K562 (cell line): ENCODE results near the gene HSD17B2. TPM values are rescaled to one million over a fixed set of nuclear protein-coding genes. Genes with fewer than 3 reads are reported as not detected.

Source experiments
- ATAC-seq: fragments of 200-7000 bp; cut with Tn5 transposase; 3 replicates; pipeline ENCODE4 v1.9.1; 2020; ENCODE audit warnings: moderate library complexity
- BruUV-seq: library from RNA; stranded (reverse); fragments of 400-500 nt; replicated peaks from 2 replicates; lab custom pipeline; 2021; lab: Mats Ljungman, UMichigan
- CTCF ChIA-PET: fragments of 300-600 bp; formaldehyde crosslinking; extraction: SDS; loops from one replicate; lab custom pipeline; 2021; ENCODE audit warnings: low intra/inter-chr PET ratio; lab: Yijun Ruan, JAX
- POLR2A ChIA-PET: fragments of 300-600, 350-650 bp; sonication (Branson Sonifier 250); formaldehyde crosslinking; extraction: SDS; loops from one replicate; lab custom pipeline; 2021; ENCODE audit warnings: antibody characterized with exemption, inconsistent platforms; lab: Yijun Ruan, JAX
- DNase-seq, 4 experiments: peaks; one replicate each; pipeline versions ENCODE4 v3.0.0 to v3.0.0-alpha.2; 2011 to 2018; ENCODE audit warnings: low spot score in 3 of 4, mixed read lengths in 3 of 4; ENCODE audit errors: extremely low read depth in 1 of 4
- FAIRE-seq: peaks from 2 replicates; lab custom pipeline; 2011; peaks lifted over from hg19 to GRCh38; lab: Jason Lieb, UNC
- H2AFZ ChIP-seq: 2 replicates; pipeline ENCODE4 v1.6.0; 2011; ENCODE audit warnings: low read depth, low read length, control low read depth, inconsistent platforms
- H3K27ac ChIP-seq: fragments of 200-600 bp; 3 replicates; pipeline ENCODE4 v1.8.0; 2011; ENCODE audit warnings: low read depth, mild to moderate bottlenecking, control low read depth, inconsistent platforms, low read length, moderate library complexity, mixed read lengths; ENCODE audit errors: extremely low read depth
- H3K27me3 ChIP-seq, 2 experiments: fragments of 300-600 bp in 1 of 2; 2 replicates in 1 of 2; 3 replicates in 1 of 2; pipeline versions ENCODE4 v1.6.0 to v1.8.0; 2011; ENCODE audit warnings: inconsistent platforms in 2 of 2, low read length in 2 of 2, mild to moderate bottlenecking in 1 of 2, mixed read lengths in 1 of 2, moderate library complexity in 1 of 2; ENCODE audit not compliant: control insufficient read depth in 2 of 2, insufficient read depth in 2 of 2
- H3K36me3 ChIP-seq: fragments of 300-600 bp; 3 replicates; pipeline ENCODE4 v1.8.0; 2011; ENCODE audit warnings: mild to moderate bottlenecking, low read length, inconsistent platforms; ENCODE audit not compliant: control insufficient read depth, insufficient read depth
- H3K4me1 ChIP-seq, 2 experiments: fragments of 200-600 bp in 1 of 2; replicated peaks in 1 of 2; 2 replicates in 1 of 2; 3 replicates in 1 of 2; pipeline versions ENCODE4 v1.5.1 to v1.8.0; 2011; ENCODE audit warnings: inconsistent platforms in 2 of 2, low read length in 2 of 2, mild to moderate bottlenecking in 1 of 2, mixed read lengths in 1 of 2, moderate library complexity in 1 of 2; ENCODE audit not compliant: control insufficient read depth in 2 of 2, insufficient read depth in 2 of 2
- H3K4me2 ChIP-seq: 2 replicates; pipeline ENCODE4 v1.6.1; 2011; ENCODE audit warnings: low read length, control low read depth, inconsistent platforms, mixed read lengths; ENCODE audit not compliant: insufficient read depth
- H3K4me3 ChIP-seq: fragments of 200-600 bp; sonication (generic), shearing (Covaris generic); 2 replicates; pipeline ENCODE4 v1.5.1; 2016; ENCODE audit warnings: control low read depth, inconsistent platforms
- H3K79me2 ChIP-seq: fragments of 200-600 bp; 3 replicates; pipeline ENCODE4 v1.8.0; 2011; ENCODE audit warnings: low read length, inconsistent platforms; ENCODE audit not compliant: control insufficient read depth, insufficient read depth
- H3K9ac ChIP-seq, 2 experiments: 2 replicates each; pipeline versions ENCODE4 v1.6.0 to v1.6.1; 2011; ENCODE audit warnings: low read depth in 2 of 2, low read length in 2 of 2, control low read depth in 1 of 2, inconsistent platforms in 1 of 2, mild to moderate bottlenecking in 1 of 2, mixed read lengths in 1 of 2; ENCODE audit not compliant: insufficient read depth in 1 of 2
- H3K9me1 ChIP-seq: one replicate; pipeline ENCODE4 v1.6.0; 2011; ENCODE audit warnings: inconsistent platforms, mild to moderate bottlenecking, low read length, moderate library complexity; ENCODE audit not compliant: control insufficient read depth, insufficient read depth
- H3K9me3 ChIP-seq: replicated peaks from 2 replicates; pipeline ENCODE4 v1.5.1; 2011; ENCODE audit warnings: low read depth, low read length, inconsistent platforms; ENCODE audit not compliant: control insufficient read depth, insufficient read depth
- H4K20me1 ChIP-seq: replicated peaks from 2 replicates; pipeline ENCODE4 v1.6.1; 2011; ENCODE audit warnings: low read length, inconsistent platforms, mixed read lengths; ENCODE audit not compliant: control insufficient read depth, insufficient read depth
- CREBBP ChIP-seq: IDR thresholded peaks from one replicate; pipeline ENCODE4 v1.6.1; 2012; ENCODE audit warnings: low read depth, mild to moderate bottlenecking, control low read depth, inconsistent platforms, low read length
- CTCF ChIP-seq, 3 experiments: IDR thresholded peaks in 2 of 3; conservative IDR thresholded peaks in 1 of 3; 2 replicates each; pipeline ENCODE4 v1.5.1; 2011 to 2012; ENCODE audit warnings: low read length in 3 of 3, mild to moderate bottlenecking in 3 of 3, control low read depth in 2 of 3, improper control_type of control experiment in 1 of 3, inconsistent platforms in 1 of 3, low read depth in 1 of 3, mixed read lengths in 1 of 3, moderate library complexity in 1 of 3; ENCODE audit not compliant: insufficient read depth in 2 of 3
- FOXM1 ChIP-seq, 2 experiments: fragments of 450-650 bp in 1 of 2; sonication (generic) in 1 of 2; formaldehyde crosslinking in 1 of 2; IDR thresholded peaks; 2 replicates each; pipeline versions ENCODE4 v1.6.1 to v1.9.0; 2017 to 2022; ENCODE audit warnings: low read depth in 2 of 2, mild to moderate bottlenecking in 2 of 2, missing genetic modification reagents in 1 of 2, moderate library complexity in 1 of 2
- ZBTB9 ChIP-seq: fragments of 450-650 bp; formaldehyde crosslinking; IDR thresholded peaks from 2 replicates; pipeline ENCODE4 v1.4.0; 2020; ENCODE audit warnings: mild to moderate bottlenecking, moderate library complexity
- ZHX1 ChIP-seq: fragments of 150-350 bp; conservative IDR thresholded peaks from 2 replicates; pipeline ENCODE4 v1.6.1; 2014; ENCODE audit warnings: low read length
- ZNF764 ChIP-seq: fragments of 250-450 bp; sonication (Bioruptor Pico); IDR thresholded peaks from 2 replicates; pipeline ENCODE4 v1.4.0; 2020; ENCODE audit warnings: low read depth, mild to moderate bottlenecking, moderate library complexity
- WGBS: fragments of 100-300 bp; shearing (Covaris generic); methylation state at CpG from one replicate; pipeline ENCODE4 v1.1.6; 2016; ENCODE audit warnings: low coverage, mixed read lengths; ENCODE audit not compliant: insufficient coverage; ENCODE audit errors: missing lambda C conversion rate; 5-methylcytosine and 5-hydroxymethylcytosine counted together
- in situ Hi-C: fragments of 300-500 bp; cut with MboI; formaldehyde crosslinking; loops from 4 replicates; pipeline ENCODE4 v1.15.0; 2018; ENCODE audit warnings: inconsistent platforms, mixed read lengths
- intact Hi-C: fragments of 100-400 bp; cut with micrococcal nuclease; formaldehyde crosslinking; loops from 2 replicates; pipeline ENCODE4 v1.14.2; 2022
- polyA plus RNA-seq, 8 experiments: library from polyadenylated mRNA; depleted of rRNA in 4 of 8; stranded (reverse) in 5 of 8; unstranded in 3 of 8; fragments of >200 nt; fragmentation: Nextera tagmentation in 2 of 8; fragmentation: Illumina TruSeq in 1 of 8; extraction: Ambion mirVana in 2 of 8; extraction: Trizol in 1 of 8; gene quantifications; 2 replicates each; pipeline versions ENCODE4 v1.2.1 to v1.2.3, GENCODE V29; 2011 to 2014; ENCODE audit warnings: inconsistent platforms in 1 of 8, missing spikeins in 1 of 8
- total RNA-seq, 7 experiments: library from RNA; depleted of rRNA in 6 of 7; stranded (reverse); fragments of >200 nt in 6 of 7; fragmentation: Illumina TruSeq in 2 of 7; extraction: Trizol in 2 of 7; gene quantifications; 2 replicates each; pipeline versions ENCODE4 v1.2.1 to v1.2.3, GENCODE V29; 2011 to 2021; ENCODE audit warnings: low replicate concordance in 1 of 7

Gene HSD17B2
- total and polyA plus RNA-seq, 9 of the 15 experiments (the other 6 are each of a cell fraction or from before 2014, with no cell fraction given), result not detected

- CTCF ChIA-PET, result no interaction called here
- Histone ChIP-seq H3K27me3 (peaks cover 9 to 20% of the 10 kb centered on the region in 2 experiments; a peak in 4 of 5 replicates), H3K27ac (no peak overlapping the region), H3K4me3 (no peak overlapping the region), H3K9me1 (no peaks in the 10 kb centered on the region), H2AFZ (no peak overlapping the region), H3K4me1 (peaks cover 0 to 2% of the 10 kb centered on the region in 2 experiments; a peak in 1 of 5 replicates), H4K20me1 (no peaks in the 10 kb centered on the region), H3K4me2 (no peak overlapping the region), H3K79me2 (no peaks in the 10 kb centered on the region), H3K9me3 (no peaks in the 10 kb centered on the region), H3K36me3 (no peaks in the 10 kb centered on the region), H3K9ac (no peak overlapping the region)
- intact Hi-C loops, result no loop called here
- BruUV-seq, result no TSS peak
- WGBS, result 4% methylated on average over 7 of the region's 7 CpGs
- TF ChIP-seq CTCF (IDR thresholded peaks at IDR 0.05 in 2 of 3, conservative IDR thresholded peaks at IDR 0.05 in 1 of 3; ENCODE audit: insufficient read depth in 2 of 3, low read depth in 1 of 3, low read length in 3 of 3), result peak in 2 of 3 experiments; percentile 37 to 46; a peak in 4 of 6 replicates
- TF ChIP-seq ZHX1, result no peak
- no peak for TF ChIP-seq CREBBP
- TF ChIP-seq ZBTB9 (CRISPR knock-in tag), result no peak
- TF ChIP-seq FOXM1 (IDR thresholded peaks at IDR 0.05; ENCODE audit: low read depth), result no peak
- TF ChIP-seq FOXM1 (CRISPR knock-in tag; IDR thresholded peaks at IDR 0.05; ENCODE audit: low read depth), result no peak
- no peak for TF ChIP-seq ZNF764 (CRISPR knock-in tag)
- peak; percentile 16 to 45 (median 36) for DNase-seq
- peak; percentile 51; the same call in 1 of the 3 replicates for ATAC-seq
- in situ Hi-C loops, result no loop called here
- FAIRE-seq, result no peak
- POLR2A ChIA-PET, result interaction anchor here (0.7 kb wide), 1 partner anchor 59 kb away, joined by 3 read pairs; no protein-coding TSS in a partner anchor
These were observed 18.8 kb upstream of the HSD17B2 start for GRCh38 chr16:82016263-82016662.
